Measurements from ENCODE around the gene INPP5A. TPM values are rescaled to one million over a fixed set of nuclear protein-coding genes. Genes with fewer than 3 reads are reported as not detected.
A peak's percentile ranks its signal among the peaks of the same experiment; 100 is the strongest.
"Not testable (repeated sequence)": the region's sequence is repeated elsewhere in the genome, so short reads cannot be mapped to it uniquely, and the experiment has no call there.

The INPP5A gene, protein sequence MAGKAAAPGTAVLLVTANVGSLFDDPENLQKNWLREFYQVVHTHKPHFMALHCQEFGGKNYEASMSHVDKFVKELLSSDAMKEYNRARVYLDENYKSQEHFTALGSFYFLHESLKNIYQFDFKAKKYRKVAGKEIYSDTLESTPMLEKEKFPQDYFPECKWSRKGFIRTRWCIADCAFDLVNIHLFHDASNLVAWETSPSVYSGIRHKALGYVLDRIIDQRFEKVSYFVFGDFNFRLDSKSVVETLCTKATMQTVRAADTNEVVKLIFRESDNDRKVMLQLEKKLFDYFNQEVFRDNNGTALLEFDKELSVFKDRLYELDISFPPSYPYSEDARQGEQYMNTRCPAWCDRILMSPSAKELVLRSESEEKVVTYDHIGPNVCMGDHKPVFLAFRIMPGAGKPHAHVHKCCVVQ
- polyA plus RNA-seq (2013, experiment 1 of 2), result 17.5 TPM
- 18.1 TPM for polyA plus RNA-seq (2013, experiment 2 of 2)

DNA sequence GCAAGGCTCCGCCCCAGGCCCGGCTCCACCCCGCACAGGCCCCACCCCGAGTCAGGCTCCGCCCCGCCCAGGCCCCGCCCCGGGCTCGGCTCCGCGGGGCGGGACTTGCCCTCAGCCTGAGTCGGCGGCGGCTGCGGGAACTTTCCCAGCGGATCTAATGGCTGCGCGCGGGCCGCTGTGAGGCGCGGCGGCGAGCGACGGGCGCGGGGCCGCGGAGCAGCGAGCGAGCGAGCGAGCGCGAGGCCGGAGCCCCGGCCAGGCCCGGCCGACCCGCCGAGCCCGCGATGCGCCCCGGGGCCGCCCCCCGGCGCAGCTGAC lies at the start of gene INPP5A:
Gene INPP5A (plus strand): TSS at position 104 of the 318 bp plus-strand sequence. CDS start 310 bp downstream, outside the sequence.
- H4K8ac ChIP-seq (ENCODE audit: low read depth, low read length), result no peak within 1 kb of the TSS
- H3K4me1 ChIP-seq (ENCODE audit: control insufficient read depth, low read depth, low read length), result peaks cover 3% of the 10 kb centered on the region
- peak within 1 kb of the TSS; percentile 83 for H3K9ac ChIP-seq (ENCODE audit: low read length)
- peak within 1 kb of the TSS; percentile 80 for H3K23ac ChIP-seq (ENCODE audit: low read length)
- no CpG with 5 or more reads among the region's 50 CpGs for WGBS (ENCODE audit: extremely low coverage, insufficient coverage, low lambda C conversion rate)
- DNase-seq, result no peak
- no peak within 1 kb of the TSS for H2AK5ac ChIP-seq (ENCODE audit: low read length)
- H2BK15ac ChIP-seq (replicated peaks; ENCODE audit: low read depth), result no peak within 1 kb of the TSS
- peak within 1 kb of the TSS; percentile 50 for H3K4ac ChIP-seq (ENCODE audit: low read depth, low read length)
- peak within 1 kb of the TSS; percentile 94 for H3K56ac ChIP-seq (ENCODE audit: low read length)
- no peaks in the 10 kb centered on the region for H3K79me2 ChIP-seq (ENCODE audit: control insufficient read depth, insufficient read depth, low read length)
- no peaks in the 10 kb centered on the region for H3K27me3 ChIP-seq (ENCODE audit: insufficient read depth, low read length, poor library complexity)
- H2BK120ac ChIP-seq (ENCODE audit: low read depth, low read length), result no peak within 1 kb of the TSS
- H3K27ac ChIP-seq (ENCODE audit: low read depth, low read length), result peak within 1 kb of the TSS; percentile 12
- no peaks in the 10 kb centered on the region for H3K36me3 ChIP-seq (ENCODE audit: control insufficient read depth, insufficient read depth, low read length)
- no peak within 1 kb of the TSS for H2BK5ac ChIP-seq (ENCODE audit: low read length)
- peaks cover 7% of the 10 kb centered on the region for H3K79me1 ChIP-seq (ENCODE audit: low read length)
- peak within 1 kb of the TSS; percentile 55 for H3K4me3 ChIP-seq (ENCODE audit: low read length)
- peak within 1 kb of the TSS; percentile 84 for H3K18ac ChIP-seq (ENCODE audit: low read length)
- H3K4me2 ChIP-seq (ENCODE audit: low read length), result peak within 1 kb of the TSS; percentile 70
- no peak within 1 kb of the TSS for H4K5ac ChIP-seq (ENCODE audit: low read length)

DNA sequence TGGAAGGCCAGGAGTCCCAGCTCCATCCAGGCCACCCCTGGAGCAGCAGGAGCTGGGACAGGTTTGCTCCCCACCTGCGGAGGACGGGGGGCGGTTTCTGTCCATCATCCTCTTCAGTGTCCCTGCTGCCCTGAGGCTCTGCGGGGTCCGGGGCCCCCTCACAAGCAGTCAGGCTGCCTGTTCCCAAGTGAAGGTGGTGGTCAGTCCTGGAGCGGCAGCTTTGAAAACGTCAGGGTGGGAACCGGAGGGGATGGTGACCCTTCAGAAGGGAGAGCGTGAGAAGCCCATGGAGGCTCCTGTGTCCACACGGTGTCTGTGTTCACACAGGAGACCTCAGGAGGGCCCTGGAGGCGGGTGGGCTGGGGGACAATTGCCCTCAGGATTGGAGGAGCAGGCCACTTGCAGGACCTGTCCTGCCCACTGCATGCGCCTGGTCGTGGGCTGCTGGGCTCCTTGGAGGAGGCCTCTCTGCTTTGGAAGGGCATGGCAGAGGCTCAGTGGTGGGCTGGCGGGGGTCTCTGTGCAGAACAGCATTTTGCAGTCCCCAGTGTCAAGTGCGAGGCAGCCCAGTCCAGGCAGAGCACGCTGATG lies 49.3 kb upstream of the INPP5A start:
- Histone ChIP-seq H3K36me3 (ENCODE audit: control insufficient read depth, insufficient read depth, low read length) (no peaks in the 10 kb centered on the region), H4K8ac (ENCODE audit: low read depth, low read length) (no peak overlapping the region), H2BK5ac (ENCODE audit: low read length) (no peak overlapping the region), H3K9ac (ENCODE audit: low read length) (no peak overlapping the region), H3K4me2 (ENCODE audit: low read length) (no peak overlapping the region), H3K27me3 (ENCODE audit: insufficient read depth, low read length, poor library complexity) (no peaks in the 10 kb centered on the region), H2BK15ac (replicated peaks; ENCODE audit: low read depth) (no peak overlapping the region), H3K79me1 (ENCODE audit: low read length) (no peaks in the 10 kb centered on the region), H3K4me3 (ENCODE audit: low read length) (no peak overlapping the region), H3K56ac (ENCODE audit: low read length) (no peak overlapping the region), H3K18ac (ENCODE audit: low read length) (no peak overlapping the region), H2BK120ac (ENCODE audit: low read depth, low read length) (no peak overlapping the region), H4K5ac (ENCODE audit: low read length) (no peak overlapping the region), H3K79me2 (ENCODE audit: control insufficient read depth, insufficient read depth, low read length) (no peaks in the 10 kb centered on the region), H3K4ac (ENCODE audit: low read depth, low read length) (no peak overlapping the region), H2AK5ac (ENCODE audit: low read length) (no peak overlapping the region), H3K27ac (ENCODE audit: low read depth, low read length) (no peak overlapping the region), H3K23ac (ENCODE audit: low read length) (no peak overlapping the region), H3K4me1 (ENCODE audit: control insufficient read depth, low read depth, low read length) (no peaks in the 10 kb centered on the region)
- DNase-seq, result no peak
- no CpG with 5 or more reads among the region's 16 CpGs for WGBS (ENCODE audit: extremely low coverage, insufficient coverage, low lambda C conversion rate)

DNA sequence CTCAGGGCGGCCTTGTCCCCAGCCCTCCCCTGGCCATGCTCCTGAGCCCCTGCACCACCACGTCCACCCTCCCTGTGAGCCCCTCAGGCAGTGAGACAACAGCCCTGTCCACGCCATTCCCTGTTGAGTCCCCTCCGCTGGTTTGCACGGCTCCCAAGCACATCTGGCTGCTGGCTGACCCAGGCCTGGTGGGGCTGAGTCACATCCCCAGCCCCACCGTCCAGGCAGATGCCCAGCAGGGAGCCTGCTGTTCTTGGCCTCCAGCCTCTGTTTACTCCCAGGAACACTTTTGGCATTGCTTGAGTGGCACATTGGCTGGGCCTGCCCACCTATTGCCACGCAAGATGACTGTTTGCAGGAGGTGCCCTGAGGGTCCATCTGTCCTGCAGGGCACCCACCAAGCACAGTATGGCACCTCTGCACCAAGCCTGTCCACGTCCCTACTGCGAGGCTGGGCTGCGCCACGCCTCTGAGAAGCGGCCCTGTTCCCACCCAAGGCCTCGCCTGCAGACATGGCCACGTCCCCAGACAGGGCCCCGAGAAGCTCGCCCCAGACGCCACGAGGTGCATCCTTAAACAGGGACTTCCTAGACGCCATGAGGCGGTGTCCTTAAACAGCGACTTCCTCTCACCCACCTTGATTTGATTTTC lies 48.4 kb upstream of the INPP5A start:
- H3K4ac ChIP-seq (ENCODE audit: low read depth, low read length), result no peak overlapping the region
- no peak overlapping the region for H3K4me2 ChIP-seq (ENCODE audit: low read length)
- H3K9ac ChIP-seq (ENCODE audit: low read length), result no peak overlapping the region
- H2BK15ac ChIP-seq (replicated peaks; ENCODE audit: low read depth), result no peak overlapping the region
- H2AK5ac ChIP-seq (ENCODE audit: low read length), result no peak overlapping the region
- no peaks in the 10 kb centered on the region for H3K27me3 ChIP-seq (ENCODE audit: insufficient read depth, low read length, poor library complexity)
- H2BK120ac ChIP-seq (ENCODE audit: low read depth, low read length), result no peak overlapping the region
- H3K18ac ChIP-seq (ENCODE audit: low read length), result no peak overlapping the region
- no peak overlapping the region for H3K4me3 ChIP-seq (ENCODE audit: low read length)
- no peak overlapping the region for H3K23ac ChIP-seq (ENCODE audit: low read length)
- no peaks in the 10 kb centered on the region for H3K36me3 ChIP-seq (ENCODE audit: control insufficient read depth, insufficient read depth, low read length)
- no peaks in the 10 kb centered on the region for H3K4me1 ChIP-seq (ENCODE audit: control insufficient read depth, low read depth, low read length)
- H4K8ac ChIP-seq (ENCODE audit: low read depth, low read length), result no peak overlapping the region
- WGBS (ENCODE audit: extremely low coverage, insufficient coverage, low lambda C conversion rate), result no CpG with 5 or more reads among the region's 21 CpGs
- no peak overlapping the region for H2BK5ac ChIP-seq (ENCODE audit: low read length)
- H3K79me1 ChIP-seq (ENCODE audit: low read length), result no peaks in the 10 kb centered on the region
- H4K5ac ChIP-seq (ENCODE audit: low read length), result no peak overlapping the region
- H3K27ac ChIP-seq (ENCODE audit: low read depth, low read length), result no peak overlapping the region
- H3K56ac ChIP-seq (ENCODE audit: low read length), result no peak overlapping the region
- no peaks in the 10 kb centered on the region for H3K79me2 ChIP-seq (ENCODE audit: control insufficient read depth, insufficient read depth, low read length)
- DNase-seq, result no peak

DNA sequence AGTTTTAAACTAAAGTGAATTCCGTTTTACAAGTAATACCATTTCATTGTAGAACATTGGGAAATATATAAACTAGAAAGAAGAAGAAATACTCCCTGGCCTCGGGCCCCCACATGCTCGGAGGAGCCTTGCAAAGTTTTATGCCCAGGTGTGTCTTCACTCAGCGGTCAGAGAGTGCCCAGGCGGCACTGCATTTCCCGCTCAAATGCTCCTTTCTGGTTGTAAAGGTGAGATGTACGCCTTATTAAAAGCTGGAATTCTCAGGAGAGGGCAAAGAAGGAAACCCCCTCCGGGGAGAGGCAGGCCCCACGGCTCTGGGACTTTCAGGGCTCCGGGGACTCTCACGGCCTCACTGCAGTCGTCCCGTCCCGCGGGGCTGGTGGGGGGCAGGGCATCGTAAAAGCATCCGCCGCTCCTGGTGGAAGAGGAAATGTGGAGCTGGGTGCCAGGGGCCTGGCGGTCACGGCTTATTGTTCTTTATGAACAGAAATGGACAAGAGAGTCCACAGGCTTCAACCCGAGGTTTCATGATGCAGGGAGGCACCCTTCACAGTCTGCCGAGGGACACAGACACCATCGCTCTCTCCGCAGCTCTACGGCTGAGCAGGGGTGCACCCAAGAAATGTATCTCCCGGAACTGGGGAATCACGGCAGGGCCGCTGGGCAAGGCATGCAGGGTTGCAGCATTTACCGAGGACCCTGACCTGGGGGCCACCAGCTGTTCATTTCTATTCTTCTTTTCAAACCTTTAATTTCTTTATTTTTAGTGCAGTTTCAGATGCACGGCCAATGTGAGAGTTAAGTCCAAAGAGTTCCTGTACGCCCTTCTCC lies 47.7 kb upstream of the INPP5A start:
- H3K9ac ChIP-seq (ENCODE audit: low read length), result no peak overlapping the region
- no peak overlapping the region for H3K18ac ChIP-seq (ENCODE audit: low read length)
- H3K4me3 ChIP-seq (ENCODE audit: low read length), result no peak overlapping the region
- H2BK15ac ChIP-seq (replicated peaks; ENCODE audit: low read depth), result no peak overlapping the region
- no peak overlapping the region for H4K8ac ChIP-seq (ENCODE audit: low read depth, low read length)
- H3K79me2 ChIP-seq (ENCODE audit: control insufficient read depth, insufficient read depth, low read length), result no peaks in the 10 kb centered on the region
- H2BK120ac ChIP-seq (ENCODE audit: low read depth, low read length), result no peak overlapping the region
- H3K56ac ChIP-seq (ENCODE audit: low read length), result no peak overlapping the region
- H3K79me1 ChIP-seq (ENCODE audit: low read length), result no peaks in the 10 kb centered on the region
- no peak overlapping the region for H2BK5ac ChIP-seq (ENCODE audit: low read length)
- H3K27me3 ChIP-seq (ENCODE audit: insufficient read depth, low read length, poor library complexity), result no peaks in the 10 kb centered on the region
- H3K27ac ChIP-seq (ENCODE audit: low read depth, low read length), result no peak overlapping the region
- H3K4me1 ChIP-seq (ENCODE audit: control insufficient read depth, low read depth, low read length), result no peaks in the 10 kb centered on the region
- no peak overlapping the region for H3K23ac ChIP-seq (ENCODE audit: low read length)
- WGBS (ENCODE audit: extremely low coverage, insufficient coverage, low lambda C conversion rate), result no CpG with 5 or more reads among the region's 31 CpGs
- no peaks in the 10 kb centered on the region for H3K36me3 ChIP-seq (ENCODE audit: control insufficient read depth, insufficient read depth, low read length)
- no peak overlapping the region for H3K4ac ChIP-seq (ENCODE audit: low read depth, low read length)
- no peak overlapping the region for H2AK5ac ChIP-seq (ENCODE audit: low read length)
- no peak for DNase-seq
- no peak overlapping the region for H3K4me2 ChIP-seq (ENCODE audit: low read length)
- H4K5ac ChIP-seq (ENCODE audit: low read length), result no peak overlapping the region

DNA sequence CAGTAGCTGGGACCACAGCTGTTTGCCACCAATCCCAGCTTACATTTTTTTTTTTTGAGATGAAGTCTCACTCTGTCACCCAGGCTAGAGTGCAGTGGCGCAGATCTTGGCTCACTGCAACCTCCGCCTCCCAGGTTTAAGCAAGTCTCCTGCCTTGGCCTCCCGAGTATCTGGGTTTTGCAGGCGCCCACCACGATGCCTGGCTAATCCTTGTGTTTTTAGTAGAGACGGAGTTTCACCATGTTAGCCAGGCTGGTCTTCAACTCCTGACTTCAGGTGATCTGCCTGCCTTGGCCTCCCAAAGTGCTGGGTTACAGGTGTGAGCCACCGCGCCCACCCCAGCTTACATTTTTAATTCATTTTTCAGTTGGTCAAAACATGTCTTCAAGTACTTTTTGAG lies 46.1 kb upstream of the INPP5A start:
- H2BK5ac ChIP-seq (ENCODE audit: low read length); H3K27ac ChIP-seq (ENCODE audit: low read depth, low read length); H3K23ac ChIP-seq (ENCODE audit: low read length); H3K27me3 ChIP-seq (ENCODE audit: insufficient read depth, low read length, poor library complexity); H3K4me1 ChIP-seq (ENCODE audit: control insufficient read depth, low read depth, low read length); H2BK120ac ChIP-seq (ENCODE audit: low read depth, low read length); H3K56ac ChIP-seq (ENCODE audit: low read length); DNase-seq; H3K36me3 ChIP-seq (ENCODE audit: control insufficient read depth, insufficient read depth, low read length); H3K18ac ChIP-seq (ENCODE audit: low read length); H3K4me3 ChIP-seq (ENCODE audit: low read length); H2BK15ac ChIP-seq (replicated peaks; ENCODE audit: low read depth); H3K9ac ChIP-seq (ENCODE audit: low read length); H3K4ac ChIP-seq (ENCODE audit: low read depth, low read length); H3K79me2 ChIP-seq (ENCODE audit: control insufficient read depth, insufficient read depth, low read length); H3K4me2 ChIP-seq (ENCODE audit: low read length); H3K79me1 ChIP-seq (ENCODE audit: low read length); H2AK5ac ChIP-seq (ENCODE audit: low read length); H4K8ac ChIP-seq (ENCODE audit: low read depth, low read length); H4K5ac ChIP-seq (ENCODE audit: low read length): not testable (repeated sequence)
- WGBS (ENCODE audit: extremely low coverage, insufficient coverage, low lambda C conversion rate), result no CpG with 5 or more reads among the region's 8 CpGs

Measured in mesendoderm (in vitro differentiated cells).